Esophagus muscularis mucosa (tissue), 4 donors: ENCODE measurements around the gene F7. TPM values are rescaled to one million over a fixed set of nuclear protein-coding genes. Genes with fewer than 3 reads are reported as not detected.

ENCODE experiments used
- DNase-seq: peaks from one replicate; pipeline ENCODE4 v3.0.0-alpha.2; 2017; ENCODE audit errors: extremely low spot score
- H3K27ac ChIP-seq, 4 donors: fragments of 200-600 bp; sonication (generic); replicated peaks in 1 of 4; 1 replicate in 3 of 4; 2 replicates in 1 of 4; pipeline ENCODE4 v1.5.1; 2016 to 2019; ENCODE audit warnings: mild to moderate bottlenecking in 1 of 4
- H3K27me3 ChIP-seq, 4 donors: fragments of 200-600 bp; sonication (generic); one replicate each; pipeline versions ENCODE4 v1.5.1 to v1.6.0; 2016 to 2019
- H3K36me3 ChIP-seq, 4 donors: fragments of 200-600 bp; sonication (generic); one replicate each; pipeline ENCODE4 v1.5.1; 2016 to 2019
- H3K4me1 ChIP-seq, 4 donors: fragments of 200-600 bp; sonication (generic); one replicate each; pipeline ENCODE4 v1.5.1; 2016 to 2019
- H3K4me3 ChIP-seq, 4 donors: fragments of 200-600 bp; sonication (generic); 1 replicate in 2 of 4; 2 replicates in 2 of 4; pipeline ENCODE4 v1.5.1; 2016 to 2019; ENCODE audit warnings: mild to moderate bottlenecking in 4 of 4, moderate library complexity in 1 of 4
- H3K9me3 ChIP-seq, 4 donors: fragments of 200-600 bp; sonication (generic); 1 replicate in 3 of 4; 2 replicates in 1 of 4; pipeline ENCODE4 v1.5.1; 2016 to 2019
- EP300 ChIP-seq: sonication (generic); formaldehyde crosslinking; IDR thresholded peaks from one replicate; pipeline ENCODE4 v1.6.1; 2017; ENCODE audit warnings: antibody characterized with exemption
- POLR2A ChIP-seq: fragments of 450-650 bp; IDR thresholded peaks from one replicate; pipeline ENCODE4 v1.6.1; 2017; ENCODE audit warnings: antibody characterized with exemption, moderate library complexity, mild to moderate bottlenecking, low read depth
- POLR2AphosphoS5 ChIP-seq, 2 donors: sonication (generic); formaldehyde crosslinking; IDR thresholded peaks; one replicate each; pipeline ENCODE4 v1.6.1; 2017; ENCODE audit warnings: antibody characterized with exemption in 2 of 2
- WGBS: methylation state at CpG from one replicate; pipeline ENCODE4 v1.1.5; 2018; 5-methylcytosine and 5-hydroxymethylcytosine counted together
- intact Hi-C: fragments of 100-400 bp; cut with DNase I; formaldehyde crosslinking; loops from one replicate; pipeline ENCODE4 v1.15.1; 2023
- total RNA-seq, 4 donors: library from RNA; depleted of rRNA; stranded (reverse); fragments of >200 nt; gene quantifications; one replicate each; pipeline versions ENCODE4 v1.1.0 to v1.2.1, GENCODE V29; 2016
- TF ChIP-seq, protein P1 (sequence below), 3 experiments: fragments of 200-600 bp in 2 of 3; fragments of 450-650 bp in 1 of 3; sonication (generic) in 2 of 3; IDR thresholded peaks; one replicate each; pipeline ENCODE4 v1.5.1; 2017 to 2019; ENCODE audit warnings: antibody characterized with exemption in 3 of 3, mild to moderate bottlenecking in 2 of 3, moderate library complexity in 1 of 3

F7 gene
- total RNA-seq, 4 donors from 2014 or later, result 0.66 to 1.6 TPM; not detected in 2

DNA sequence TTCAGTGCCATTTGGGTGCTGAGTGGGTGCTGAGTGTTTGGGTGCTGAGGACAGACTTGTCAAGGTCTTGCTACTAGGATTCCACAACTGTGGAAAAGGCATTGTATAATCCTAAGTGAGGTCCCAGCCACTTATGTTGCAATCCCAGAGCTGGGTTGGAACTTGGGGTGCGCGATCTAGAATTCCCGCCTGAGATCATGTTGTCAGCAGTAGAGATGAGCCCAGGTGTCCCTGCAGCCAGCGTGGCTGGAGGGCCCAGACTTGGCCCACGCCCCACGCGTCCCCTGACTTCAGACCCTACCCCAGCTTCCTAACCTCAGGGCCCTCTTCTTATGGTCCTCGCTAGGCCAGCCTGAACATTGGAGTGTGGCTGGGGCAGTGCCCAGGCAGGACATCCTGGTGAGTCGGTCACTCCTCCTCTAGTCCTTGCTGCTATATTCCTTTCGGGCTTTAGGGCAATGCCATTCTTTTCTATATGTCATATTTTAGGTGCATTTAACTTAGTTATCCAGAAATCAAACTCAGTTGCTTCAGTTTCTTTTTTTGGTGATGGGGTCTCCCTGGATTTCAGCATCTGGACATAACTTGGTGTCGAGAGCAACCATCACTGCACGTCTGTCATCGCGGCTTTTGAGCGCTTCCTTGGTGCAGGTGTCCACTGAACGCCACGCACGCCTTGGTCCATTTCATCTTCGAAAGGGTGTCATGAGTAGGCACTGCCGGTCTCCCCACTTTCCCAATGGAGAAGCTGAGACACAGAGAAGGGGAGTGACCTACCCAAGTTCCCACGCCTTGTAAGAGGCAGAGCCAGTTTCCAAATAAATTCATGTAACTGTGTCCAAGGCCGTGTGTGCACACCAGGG lies 46.4 kb upstream of the F7 start:
- Histone ChIP-seq H3K36me3 (peaks cover 0 to 39% (median 0%) of the 10 kb centered on the region in 4 donors), H3K4me3 (no peak overlapping the region), H3K27me3 (peaks cover 0 to 12% (median 0%) of the 10 kb centered on the region in 4 donors), H3K4me1 (no peaks in the 10 kb centered on the region), H3K27ac (no peak overlapping the region), H3K9me3 (peaks cover 0 to 8% (median 0%) of the 10 kb centered on the region in 4 donors)
- 95% methylated on average over 17 of the region's 22 CpGs for WGBS
- intact Hi-C loops, result no loop called here
- no peak for DNase-seq
- TF ChIP-seq POLR2A, result no peak
- TF ChIP-seq POLR2AphosphoS5 (IDR thresholded peaks at IDR 0.05), result no peak
- TF ChIP-seq EP300, result no peak
- TF ChIP-seq, protein P1, sequence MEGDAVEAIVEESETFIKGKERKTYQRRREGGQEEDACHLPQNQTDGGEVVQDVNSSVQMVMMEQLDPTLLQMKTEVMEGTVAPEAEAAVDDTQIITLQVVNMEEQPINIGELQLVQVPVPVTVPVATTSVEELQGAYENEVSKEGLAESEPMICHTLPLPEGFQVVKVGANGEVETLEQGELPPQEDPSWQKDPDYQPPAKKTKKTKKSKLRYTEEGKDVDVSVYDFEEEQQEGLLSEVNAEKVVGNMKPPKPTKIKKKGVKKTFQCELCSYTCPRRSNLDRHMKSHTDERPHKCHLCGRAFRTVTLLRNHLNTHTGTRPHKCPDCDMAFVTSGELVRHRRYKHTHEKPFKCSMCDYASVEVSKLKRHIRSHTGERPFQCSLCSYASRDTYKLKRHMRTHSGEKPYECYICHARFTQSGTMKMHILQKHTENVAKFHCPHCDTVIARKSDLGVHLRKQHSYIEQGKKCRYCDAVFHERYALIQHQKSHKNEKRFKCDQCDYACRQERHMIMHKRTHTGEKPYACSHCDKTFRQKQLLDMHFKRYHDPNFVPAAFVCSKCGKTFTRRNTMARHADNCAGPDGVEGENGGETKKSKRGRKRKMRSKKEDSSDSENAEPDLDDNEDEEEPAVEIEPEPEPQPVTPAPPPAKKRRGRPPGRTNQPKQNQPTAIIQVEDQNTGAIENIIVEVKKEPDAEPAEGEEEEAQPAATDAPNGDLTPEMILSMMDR (IDR thresholded peaks at IDR 0.05), result no peak

DNA sequence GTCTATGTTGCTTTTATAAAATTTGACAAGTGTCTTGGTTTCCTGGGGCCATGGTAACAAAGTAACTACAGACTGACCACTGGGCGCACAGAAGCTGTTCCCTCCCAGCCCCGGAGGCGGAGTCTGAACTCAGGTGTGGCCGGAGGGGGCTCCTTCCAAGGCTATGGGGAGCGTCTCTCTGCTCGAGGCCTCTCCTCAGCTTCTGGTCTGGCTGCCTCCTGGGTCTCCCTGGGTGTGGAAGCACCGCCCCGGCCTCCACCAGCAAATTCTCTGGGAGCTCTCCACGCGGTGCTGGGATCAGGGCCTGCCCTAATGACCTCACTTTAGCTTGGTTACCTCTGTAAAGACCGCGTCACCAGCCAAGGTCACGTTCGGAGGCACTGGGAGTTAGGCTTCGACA lies 45.7 kb upstream of the F7 start:
- H3K4me3 ChIP-seq, result no peak overlapping the region
- no peak overlapping the region for H3K27ac ChIP-seq
- H3K36me3 ChIP-seq, result peaks cover 0 to 45% (median 0%) of the 10 kb centered on the region in 4 donors
- TF ChIP-seq, protein P1 (IDR thresholded peaks at IDR 0.05), result no peak
- TF ChIP-seq POLR2A (no peak), EP300 (no peak), POLR2AphosphoS5 (IDR thresholded peaks at IDR 0.05) (no peak)
- H3K9me3 ChIP-seq, result peaks cover 0 to 8% (median 0%) of the 10 kb centered on the region in 4 donors
- WGBS, result 83% methylated on average over 15 of the region's 15 CpGs
- peaks cover 0 to 7% (median 0%) of the 10 kb centered on the region in 4 donors for H3K27me3 ChIP-seq
- intact Hi-C loops, result no loop called here
- no peak for DNase-seq
- no peaks in the 10 kb centered on the region for H3K4me1 ChIP-seq

DNA sequence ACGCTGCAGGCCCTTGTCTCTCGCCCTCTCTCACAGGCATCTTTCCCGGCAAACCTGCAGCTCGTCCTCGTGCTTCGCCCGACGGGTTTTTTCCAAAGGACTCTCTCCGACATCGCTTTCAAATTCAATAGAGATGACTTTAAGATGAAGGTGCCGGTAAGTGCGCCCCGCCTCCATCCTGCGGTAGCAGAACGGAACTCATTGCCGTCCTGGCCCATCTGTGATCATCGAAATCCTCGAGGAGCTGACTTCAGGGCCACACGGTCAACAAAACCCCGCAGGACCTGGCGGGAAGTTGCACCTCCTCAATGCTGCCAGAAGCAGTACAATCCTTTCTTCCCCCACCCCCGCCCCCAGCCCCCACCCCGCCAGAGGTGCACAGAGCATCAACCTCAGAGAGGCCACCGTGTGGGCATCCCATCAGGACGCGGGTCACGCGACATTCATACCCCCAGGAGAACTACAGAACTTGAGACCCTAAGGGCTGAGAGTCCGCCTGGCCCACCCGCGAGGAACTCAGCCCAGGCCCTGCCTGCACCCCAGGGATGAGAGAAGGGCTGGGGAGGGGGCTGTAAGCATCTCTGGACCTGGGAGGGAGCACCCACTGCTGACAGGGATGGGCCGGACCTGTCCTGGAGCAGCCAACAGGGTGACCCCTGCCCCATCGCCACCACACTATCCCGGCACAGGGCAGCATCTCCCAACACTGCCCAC lies 44.9 kb upstream of the F7 start:
- TF ChIP-seq POLR2AphosphoS5 (IDR thresholded peaks at IDR 0.05), result no peak
- TF ChIP-seq, protein P1 (IDR thresholded peaks at IDR 0.05), result no peak
- TF ChIP-seq EP300, result no peak
- Histone ChIP-seq H3K36me3 (peaks cover 0 to 50% (median 2%) of the 10 kb centered on the region in 4 donors), H3K27ac (no peak overlapping the region), H3K4me3 (no peak overlapping the region), H3K27me3 (peaks cover 0 to 3% (median 0%) of the 10 kb centered on the region in 4 donors), H3K9me3 (peaks cover 0 to 8% (median 0%) of the 10 kb centered on the region in 4 donors), H3K4me1 (no peaks in the 10 kb centered on the region)
- WGBS, result 90% methylated on average over 23 of the region's 34 CpGs
- intact Hi-C loops, result no loop called here
- no peak for DNase-seq

DNA sequence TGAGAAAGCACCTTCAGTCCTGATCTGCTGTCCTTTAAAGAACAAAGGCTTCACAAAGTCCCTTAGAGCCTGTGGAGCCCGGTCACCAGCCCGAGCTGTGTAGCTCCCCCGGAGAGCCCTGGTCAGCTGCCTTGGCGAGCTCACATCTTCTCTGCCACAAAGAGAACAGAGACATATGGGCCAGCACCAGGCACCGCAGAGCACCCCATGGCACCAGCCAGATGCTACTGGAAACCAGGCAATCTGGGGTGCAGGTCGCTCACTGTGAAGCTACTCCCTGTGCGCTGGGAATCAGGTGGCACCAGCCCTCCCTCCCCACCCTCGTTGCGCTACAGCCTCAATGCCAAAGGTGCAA lies 44.3 kb upstream of the F7 start:
- Histone ChIP-seq H3K9me3 (peaks cover 0 to 8% (median 0%) of the 10 kb centered on the region in 4 donors), H3K36me3 (peaks cover 0 to 54% (median 4%) of the 10 kb centered on the region in 4 donors), H3K27ac (no peak overlapping the region), H3K4me3 (no peak overlapping the region), H3K27me3 (peaks cover 0 to 4% (median 0%) of the 10 kb centered on the region in 4 donors), H3K4me1 (no peaks in the 10 kb centered on the region)
- 93% methylated on average over 4 of the region's 9 CpGs for WGBS
- TF ChIP-seq, protein P1 (IDR thresholded peaks at IDR 0.05), result no peak
- TF ChIP-seq EP300 (no peak), POLR2AphosphoS5 (IDR thresholded peaks at IDR 0.05) (no peak), POLR2A (no peak)
- intact Hi-C loops, result no loop called here
- no peak for DNase-seq
